ENCODE measurements around the gene DAPK3.
"Not testable (repeated sequence)": the region's sequence is repeated elsewhere in the genome, so short reads cannot be mapped to it uniquely, and the experiment has no call there.

Gene DAPK3

DNA sequence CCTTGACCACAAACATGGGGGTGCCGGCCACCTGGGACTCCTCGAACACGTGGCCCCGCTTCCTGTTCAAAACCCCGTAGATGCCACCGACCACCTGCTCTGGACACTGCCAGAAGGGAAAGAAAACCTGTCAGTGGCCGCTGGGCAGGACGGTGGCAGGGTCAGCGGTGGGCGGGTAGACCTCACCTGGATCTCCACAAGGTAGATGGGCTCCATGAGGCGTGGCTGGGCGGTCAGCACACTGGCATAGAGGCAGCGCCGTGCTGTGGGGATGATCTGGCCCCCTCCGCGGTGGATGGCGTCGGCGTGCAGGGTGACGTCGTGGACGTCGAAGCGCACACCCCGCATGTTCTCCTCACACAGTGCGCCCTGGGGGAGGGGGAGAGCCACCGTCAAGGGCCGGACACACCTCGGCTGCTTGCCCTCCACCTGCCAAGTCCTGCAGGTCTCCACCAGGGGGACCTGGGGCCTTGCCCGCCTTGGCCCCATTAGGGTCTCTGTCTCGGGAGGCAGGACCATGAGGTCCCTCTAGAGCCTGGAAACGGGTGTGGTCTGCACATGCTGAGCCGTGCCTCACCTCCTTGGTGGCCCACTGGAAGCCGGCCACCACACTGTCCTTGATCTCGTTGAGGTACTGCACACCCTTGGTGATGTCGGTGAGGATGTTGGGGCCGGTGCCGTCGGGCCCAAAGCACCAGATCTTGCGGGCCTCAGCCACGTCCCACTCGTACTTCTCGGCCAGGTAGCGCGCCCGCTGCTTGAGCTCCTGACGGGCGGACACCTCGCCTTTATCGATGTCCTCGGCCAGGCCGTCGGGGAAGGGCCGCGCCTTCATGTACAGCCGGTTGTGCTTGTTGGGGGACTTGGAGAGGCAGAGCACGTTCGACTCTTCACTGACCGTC is 6.6 kb upstream of the DAPK3 start:
- no peak for DNase-seq

GRCh38 chr19:3976495-3977241 is 5.8 kb upstream of the DAPK3 start:
- DNase-seq, result no peak

DNA sequence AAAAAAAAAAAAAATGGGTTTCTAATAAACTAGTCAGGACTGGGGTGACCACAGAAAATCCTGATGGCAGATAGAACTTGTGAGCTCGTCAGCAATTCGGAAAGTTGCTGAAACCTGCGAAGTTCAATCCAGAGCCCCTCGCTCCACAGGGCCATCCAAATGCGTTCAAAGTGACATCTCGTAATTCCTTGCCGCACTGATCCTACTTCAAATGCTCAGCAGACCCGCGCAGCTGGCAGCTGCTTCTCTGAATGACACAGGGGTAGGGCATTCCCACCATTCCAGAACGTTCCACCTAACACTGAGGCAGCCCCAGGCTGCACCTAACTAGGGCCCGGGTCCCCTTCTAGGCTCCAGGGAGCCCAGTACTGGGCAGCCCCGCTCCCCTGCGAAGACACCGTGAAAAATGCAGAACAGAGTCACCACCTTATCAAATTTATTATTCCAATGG is 4.8 kb upstream of the DAPK3 start:
- DNase-seq, result peak; percentile 21

- DNase-seq, result no peak
These were observed 4.2 kb upstream of the DAPK3 start for GRCh38 chr19:3975144-3975543.

DNA sequence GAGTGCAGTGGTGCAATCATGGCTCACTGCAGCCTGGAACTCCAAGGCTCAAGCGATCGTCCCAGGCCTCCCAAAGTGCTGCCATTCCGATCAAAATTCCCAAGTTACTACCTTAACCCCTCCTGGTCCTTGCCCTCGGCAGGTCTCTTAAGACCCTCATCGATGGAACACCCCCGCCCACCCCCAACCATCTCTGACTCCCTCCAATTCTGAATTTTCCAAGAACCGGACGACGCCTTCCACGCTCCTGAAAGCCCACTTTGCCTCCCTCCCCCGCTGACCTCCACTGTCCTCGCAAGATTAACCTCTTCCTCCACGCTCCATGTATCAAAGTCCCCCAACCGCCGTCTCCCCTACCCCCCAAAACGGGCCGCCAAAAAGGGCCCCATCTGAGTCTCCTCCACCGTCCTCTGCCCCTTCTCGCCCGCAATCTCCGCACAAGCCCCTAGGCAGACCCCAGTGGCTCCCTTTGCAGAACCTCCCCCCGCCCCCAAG is 539 bp downstream of the DAPK3 start:
- no peak for DNase-seq

- DNase-seq, result no peak
These were observed 1.2 kb downstream of the DAPK3 start for GRCh38 chr19:3969435-3970312.

DNA sequence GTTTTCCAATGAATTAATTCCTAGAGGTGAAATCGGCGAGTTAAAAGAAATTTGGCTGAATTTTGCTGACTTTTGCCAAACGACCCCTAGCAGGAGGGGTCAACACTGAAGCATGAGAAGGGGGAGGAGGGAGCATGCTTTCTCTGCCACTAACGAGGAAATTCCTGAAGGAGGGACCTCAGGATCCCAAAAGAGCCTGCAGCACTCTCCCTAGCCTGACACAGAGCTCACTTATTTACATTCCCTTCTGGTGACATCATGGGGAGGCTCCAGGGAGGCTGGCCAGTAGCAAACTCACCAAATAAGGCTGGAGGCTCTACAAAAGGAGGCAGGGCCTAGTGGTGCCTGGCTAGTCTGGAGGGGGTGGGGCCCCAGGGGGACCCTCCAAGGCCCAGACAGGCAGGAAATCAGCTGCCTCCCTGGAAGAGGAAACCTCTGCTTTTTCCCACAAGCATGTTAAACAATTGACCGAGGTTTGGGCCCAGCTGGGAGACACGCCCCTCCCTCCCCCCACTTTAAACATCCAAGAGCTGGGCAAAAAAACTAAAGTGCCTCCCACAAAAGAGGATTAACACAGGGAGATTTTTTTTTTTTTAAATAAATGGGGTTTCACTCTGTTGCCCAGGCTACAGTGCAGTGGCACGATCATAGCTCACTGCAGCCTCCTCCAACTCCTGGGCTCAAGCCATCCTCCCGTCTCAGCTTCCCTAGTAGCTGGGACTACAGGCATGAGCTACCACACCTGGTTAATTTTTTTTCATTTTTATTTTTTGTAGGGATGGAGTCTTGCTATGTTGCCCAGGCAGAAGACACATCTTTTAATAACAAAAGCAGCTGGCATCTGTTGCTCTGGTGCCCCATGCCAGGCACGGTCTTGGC is 2.1 kb downstream of the DAPK3 start:
- DNase-seq, result peak; percentile 52

DNA sequence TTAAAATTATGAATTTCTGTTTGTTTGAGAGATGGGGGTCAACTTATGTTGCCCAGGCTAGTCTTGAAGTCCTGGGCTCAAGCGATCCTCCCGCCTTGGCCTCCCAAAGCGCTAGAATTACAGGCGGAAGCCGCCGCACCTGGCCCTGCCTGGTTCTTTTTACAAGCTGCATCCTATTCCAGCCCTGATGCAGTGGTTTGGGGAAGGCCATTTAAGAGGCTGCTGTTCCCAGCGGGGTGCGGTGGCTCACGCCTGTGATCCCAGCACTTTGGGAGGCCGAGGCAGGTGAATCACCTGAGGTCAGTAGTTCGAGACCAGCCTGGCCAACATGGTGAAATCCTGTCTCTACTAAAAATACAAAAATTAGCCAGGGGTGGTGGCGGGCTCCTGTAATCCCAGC is 2.9 kb downstream of the DAPK3 start:
- not testable (repeated sequence) for DNase-seq

DNA sequence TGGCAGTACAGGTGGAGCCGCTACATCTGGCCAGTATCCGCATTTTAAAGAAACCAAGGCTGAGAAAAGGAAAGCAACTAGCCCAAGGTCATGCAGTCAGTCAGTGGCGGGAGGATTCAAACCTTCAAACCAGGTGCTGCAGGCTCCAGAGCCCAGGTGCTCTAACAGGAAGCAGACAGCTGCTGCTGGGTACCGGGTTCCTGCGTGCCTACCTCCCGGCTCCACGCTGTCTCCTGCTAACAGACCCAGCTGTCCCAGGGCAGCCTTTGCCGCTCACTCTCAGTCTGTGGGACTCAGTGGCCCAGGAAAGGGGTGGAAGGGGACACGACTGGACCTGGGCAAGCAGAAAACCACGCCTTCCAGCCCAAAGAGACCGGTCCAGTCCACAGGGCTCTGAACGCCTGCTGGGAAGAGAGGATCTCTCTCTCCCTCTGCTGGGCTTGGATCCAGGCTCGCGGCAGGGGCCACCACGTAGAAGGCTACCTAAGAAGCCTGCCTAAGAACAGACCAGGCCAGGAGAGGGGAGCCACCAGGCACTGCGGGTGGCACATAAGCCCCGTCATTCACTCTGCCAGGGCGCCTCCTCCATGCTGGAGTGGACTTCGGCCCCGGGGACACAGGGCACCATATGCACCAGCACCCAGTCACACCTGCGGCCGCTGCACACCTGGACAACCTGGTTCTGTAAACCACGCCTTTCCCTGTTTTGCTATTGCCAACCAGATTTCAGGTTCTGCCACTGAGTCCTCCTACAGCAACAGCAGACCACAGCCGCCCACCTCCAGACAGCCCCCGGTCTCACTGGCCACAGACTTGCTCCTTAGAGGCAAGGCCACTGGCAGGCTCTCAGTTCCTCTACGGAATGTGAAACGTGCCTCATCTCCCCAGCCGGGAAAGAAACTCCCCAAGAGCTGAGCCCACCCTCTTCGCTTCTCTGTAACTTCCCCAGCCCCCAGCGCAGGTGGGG is 4.6 kb downstream of the DAPK3 start:
- DNase-seq, result no peak

DNA sequence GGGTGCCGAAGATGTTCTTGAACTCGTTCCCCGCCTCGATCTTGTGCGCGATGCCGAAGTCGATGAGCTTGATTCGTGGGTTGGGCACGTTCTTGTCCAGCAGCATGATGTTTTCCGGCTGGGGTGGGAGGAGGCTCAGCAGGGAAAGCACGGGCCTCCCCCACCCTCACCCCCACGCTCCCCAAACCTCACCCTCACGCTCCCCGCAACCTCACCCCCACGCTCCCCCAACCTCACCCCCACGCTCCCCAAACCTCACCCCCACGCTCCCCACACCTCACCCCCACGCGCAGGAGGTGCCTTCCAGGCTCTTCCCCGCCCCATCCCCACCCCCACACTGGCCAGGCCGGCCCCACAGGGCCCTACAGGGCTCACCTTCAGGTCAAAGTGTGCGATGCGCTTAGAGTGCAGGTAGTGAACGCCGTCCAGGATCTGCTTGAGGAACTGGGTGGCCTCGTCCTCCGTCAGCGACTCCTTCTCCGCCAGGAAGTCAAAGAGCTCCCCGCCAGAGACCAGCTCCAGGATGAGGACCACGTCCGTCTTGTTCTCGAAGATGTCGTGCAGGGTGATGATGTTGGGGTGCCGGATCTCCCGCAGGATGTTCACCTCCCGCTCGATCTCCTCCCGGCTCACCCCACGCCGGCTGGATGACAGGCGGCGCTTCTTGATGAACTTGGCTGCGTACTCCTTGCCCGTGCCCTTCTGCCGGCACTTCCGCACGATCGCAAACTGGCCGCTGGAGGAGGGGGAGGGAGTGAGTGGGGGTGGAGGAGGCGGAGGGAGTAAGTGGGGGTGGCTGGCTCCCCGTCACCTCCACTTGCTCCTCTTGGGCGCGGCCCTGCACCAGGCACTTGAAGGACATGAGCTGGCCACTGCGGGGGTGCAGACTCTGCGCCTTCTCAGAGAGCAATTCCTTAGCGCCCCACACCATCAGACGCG is 6.4 kb downstream of the DAPK3 start:
- DNase-seq, result no peak

GRCh38 chr19:3963458-3964255 is 7.2 kb downstream of the DAPK3 start:
- DNase-seq, result no peak

GRCh38 chr19:3961007-3961406 is 9.9 kb downstream of the DAPK3 start:
- DNase-seq, result no peak

GRCh38 chr19:3959766-3960131 is 11.2 kb downstream of the DAPK3 start:
- DNase-seq, result no peak

- no peak for DNase-seq
These were observed 11.8 kb downstream of the DAPK3 start for GRCh38 chr19:3958836-3959765.

DNA sequence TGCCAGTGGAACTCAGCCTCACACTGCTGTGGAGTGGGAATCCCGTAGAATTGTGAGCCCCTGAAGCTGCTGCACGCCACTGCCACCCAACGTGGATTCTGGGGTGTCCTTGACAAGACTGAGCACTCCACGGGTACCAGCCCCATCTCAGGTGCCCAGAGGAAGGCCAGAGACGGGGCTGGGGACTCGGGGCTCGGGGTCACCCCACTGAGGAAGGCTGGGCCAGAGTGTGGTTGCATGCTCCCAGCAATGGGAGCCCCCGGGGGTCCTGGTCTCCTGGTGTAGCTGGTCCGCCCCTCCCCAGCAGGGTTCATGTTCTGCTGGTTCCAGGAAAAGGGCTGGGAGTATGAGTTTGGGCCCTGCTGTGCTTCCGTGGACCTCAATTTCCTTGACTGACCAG is 15.2 kb downstream of the DAPK3 start:
- DNase-seq, result no peak

GRCh38 chr19:3955276-3955675 is 15.6 kb downstream of the DAPK3 start:
- not testable (repeated sequence) for DNase-seq

DNA sequence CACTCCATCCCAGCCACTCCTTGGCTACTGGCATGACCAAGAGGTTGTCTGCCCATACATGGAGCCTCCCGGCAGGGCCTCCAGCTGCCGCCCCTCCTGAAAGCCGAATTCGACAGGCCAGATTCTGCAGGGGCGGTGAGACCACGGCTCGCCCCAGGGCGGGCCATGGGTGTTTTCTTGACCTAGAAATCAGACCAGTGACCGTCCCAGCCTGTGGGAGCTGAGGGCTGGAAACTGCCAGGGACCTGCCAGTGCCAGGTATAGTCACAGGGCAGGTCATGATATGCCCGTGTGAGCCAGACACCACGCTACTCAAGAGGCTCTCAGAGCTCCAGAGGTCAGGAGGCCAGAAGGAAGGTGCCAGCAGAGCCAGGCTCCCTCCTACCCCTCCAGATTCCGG is 16.8 kb downstream of the DAPK3 start:
- DNase-seq, result no peak
